ENCODE measurements around the gene ZFAND2B.
A peak's percentile ranks its signal among the peaks of the same experiment; 100 is the strongest.

ZFAND2B gene

DNA sequence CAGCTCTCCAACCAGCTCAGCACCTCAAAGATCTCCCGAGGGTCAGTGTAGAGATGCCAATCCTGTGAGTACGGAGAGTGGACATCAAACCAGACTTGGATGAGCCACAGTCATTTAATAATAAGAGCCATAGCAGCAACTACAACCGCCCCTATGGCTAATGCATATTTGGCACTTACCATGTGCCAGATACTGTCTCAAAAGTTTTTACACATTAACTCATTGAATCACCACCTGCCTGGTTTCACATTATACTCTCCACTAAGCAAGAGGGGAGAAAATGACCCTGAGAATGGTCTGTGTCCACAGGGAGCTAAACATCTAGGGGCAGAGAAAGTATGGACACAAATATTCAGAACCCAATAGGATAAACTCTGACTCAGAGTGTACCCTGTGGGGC is 32.4 kb upstream of the ZFAND2B start:
- in situ Hi-C loops (cut with HindIII; ENCODE audit: low pct_ligation_motif_present, low pct_unique_long_range_greater_than_20kb, low sequenced_read_pairs), result no loop called here
- peak; percentile 55 for DNase-seq

DNA sequence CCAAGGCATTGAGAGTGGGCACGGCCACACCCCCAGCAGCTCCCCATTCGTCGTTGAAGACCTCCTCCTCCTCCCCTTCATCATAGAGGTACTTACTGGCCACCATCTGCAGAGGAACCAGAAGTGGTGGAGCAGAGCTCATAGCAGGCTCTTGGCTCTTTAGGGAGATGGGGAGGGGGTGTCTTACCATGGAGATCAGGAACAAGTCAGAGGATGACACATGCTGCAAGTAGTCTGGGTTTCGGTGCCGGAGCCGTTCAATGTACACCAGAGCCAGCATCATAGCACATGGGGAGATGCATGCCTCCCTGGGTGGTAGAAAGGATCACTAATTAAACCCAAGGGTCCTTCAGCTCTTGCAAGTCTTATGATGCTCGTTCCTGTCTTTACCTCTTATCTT is 31.8 kb upstream of the ZFAND2B start:
- no peak for DNase-seq
- in situ Hi-C loops (cut with HindIII; ENCODE audit: low pct_ligation_motif_present, low pct_unique_long_range_greater_than_20kb, low sequenced_read_pairs), result no loop called here

DNA sequence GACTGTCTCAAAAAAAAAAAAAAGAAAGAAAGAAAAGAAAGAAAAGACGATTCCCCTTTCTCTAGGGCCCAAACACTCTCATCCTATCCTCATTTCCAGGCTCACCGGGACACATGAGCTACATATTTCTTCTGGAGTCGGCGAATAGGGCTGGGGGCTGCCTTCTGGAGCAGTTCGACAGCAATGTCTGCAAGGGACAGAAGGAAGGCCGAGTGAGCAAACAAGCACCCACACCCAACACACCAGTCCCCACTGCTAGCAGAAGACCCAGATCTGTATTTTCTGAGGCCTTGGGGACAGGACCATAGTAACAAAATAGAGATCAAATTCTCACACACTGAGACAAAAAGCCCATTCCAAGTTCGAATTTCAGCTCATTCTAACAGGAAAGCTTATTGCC is 31.1 kb upstream of the ZFAND2B start:
- no peak for DNase-seq
- in situ Hi-C loops (cut with HindIII; ENCODE audit: low pct_ligation_motif_present, low pct_unique_long_range_greater_than_20kb, low sequenced_read_pairs), result no loop called here

DNA sequence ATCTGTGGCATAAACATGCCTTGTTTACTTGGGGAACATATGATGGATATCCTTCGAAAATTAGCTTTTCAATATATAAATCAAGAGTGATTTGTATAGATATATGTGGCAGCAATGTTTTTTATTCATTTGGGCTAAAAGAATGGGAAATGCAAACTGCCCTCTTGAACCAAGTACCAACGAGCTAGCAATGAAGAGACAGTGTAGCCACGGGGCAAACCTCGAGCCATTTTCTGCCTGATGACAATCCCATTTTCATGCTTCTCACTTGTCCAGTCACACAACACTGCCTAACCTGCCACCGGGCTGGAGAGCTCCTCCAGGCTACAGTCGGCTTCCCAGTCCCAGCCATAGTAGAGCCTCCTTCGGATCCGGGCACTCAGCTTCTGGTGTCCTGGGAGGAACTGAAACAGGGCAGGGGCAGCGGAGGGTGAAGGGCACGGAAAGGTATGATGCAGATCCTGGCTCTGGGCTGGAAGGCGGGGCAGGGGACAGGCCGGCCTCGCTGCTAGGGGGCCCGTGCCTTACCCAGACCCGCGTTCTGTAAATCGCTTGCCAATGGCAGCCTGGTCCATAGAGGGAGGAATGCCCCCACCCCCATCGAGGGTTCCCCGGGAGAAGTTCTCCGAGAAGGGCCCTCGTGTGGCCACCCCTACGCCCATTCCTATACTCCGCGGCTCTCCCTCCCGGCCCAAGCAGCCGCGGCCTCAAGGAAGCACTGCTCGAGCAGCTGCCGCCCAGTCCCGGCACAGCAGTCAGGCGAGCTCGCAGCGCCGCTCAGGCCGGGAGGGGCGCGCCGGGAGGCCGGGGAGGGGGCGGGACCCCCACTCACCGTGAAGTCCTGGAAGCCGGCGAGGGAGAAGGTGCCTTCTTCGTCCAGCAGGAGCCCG is 30.4 kb upstream of the ZFAND2B start:
- in situ Hi-C loops (cut with HindIII; ENCODE audit: low pct_ligation_motif_present, low pct_unique_long_range_greater_than_20kb, low sequenced_read_pairs), result no loop called here
- peak; percentile 51 for DNase-seq

DNA sequence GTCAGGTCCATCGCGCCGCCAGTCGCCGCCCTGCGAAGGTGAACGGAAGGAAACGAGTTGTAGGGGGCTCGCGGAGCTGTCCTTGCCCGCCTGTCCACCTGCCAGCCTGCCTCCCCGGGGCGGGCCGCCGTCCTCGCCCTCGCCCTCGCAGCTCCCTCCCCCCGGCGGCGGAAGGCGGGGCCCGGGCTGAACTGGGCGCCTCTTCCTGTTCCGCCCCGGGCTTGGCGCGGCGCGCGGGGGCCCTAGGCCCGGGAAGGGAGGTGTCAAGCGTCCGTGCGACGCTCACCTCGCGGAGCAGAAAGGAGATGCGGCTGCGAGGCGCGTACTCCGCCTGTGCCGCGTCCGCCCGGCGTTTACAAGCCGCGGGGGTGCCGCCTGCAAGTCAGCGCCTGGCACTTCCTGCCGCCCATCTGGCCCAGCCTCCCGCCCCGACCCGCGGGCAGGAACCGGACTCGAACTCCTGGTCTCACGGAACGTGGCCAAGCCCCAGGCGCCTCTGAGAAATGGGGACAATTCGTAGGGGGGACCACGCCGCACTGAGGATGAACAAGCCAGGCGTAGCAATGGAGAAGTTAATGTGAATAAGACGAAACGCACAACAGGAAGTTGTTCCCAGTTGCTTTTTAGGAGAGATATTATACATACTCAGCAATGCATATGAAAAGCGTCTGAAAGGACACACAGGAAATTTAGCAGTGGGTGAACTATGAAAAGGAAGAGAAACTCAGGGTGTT is 29.6 kb upstream of the ZFAND2B start, which contains the start of gene CNPPD1:
Gene CNPPD1, minus strand, starts transcription at position 108 of the 734 bp plus-strand sequence. Its CDS starts 97 bp downstream, at position 11.
- peak; percentile 88 for DNase-seq
- in situ Hi-C loops (cut with HindIII; ENCODE audit: low pct_ligation_motif_present, low pct_unique_long_range_greater_than_20kb, low sequenced_read_pairs), result no loop called here

DNA sequence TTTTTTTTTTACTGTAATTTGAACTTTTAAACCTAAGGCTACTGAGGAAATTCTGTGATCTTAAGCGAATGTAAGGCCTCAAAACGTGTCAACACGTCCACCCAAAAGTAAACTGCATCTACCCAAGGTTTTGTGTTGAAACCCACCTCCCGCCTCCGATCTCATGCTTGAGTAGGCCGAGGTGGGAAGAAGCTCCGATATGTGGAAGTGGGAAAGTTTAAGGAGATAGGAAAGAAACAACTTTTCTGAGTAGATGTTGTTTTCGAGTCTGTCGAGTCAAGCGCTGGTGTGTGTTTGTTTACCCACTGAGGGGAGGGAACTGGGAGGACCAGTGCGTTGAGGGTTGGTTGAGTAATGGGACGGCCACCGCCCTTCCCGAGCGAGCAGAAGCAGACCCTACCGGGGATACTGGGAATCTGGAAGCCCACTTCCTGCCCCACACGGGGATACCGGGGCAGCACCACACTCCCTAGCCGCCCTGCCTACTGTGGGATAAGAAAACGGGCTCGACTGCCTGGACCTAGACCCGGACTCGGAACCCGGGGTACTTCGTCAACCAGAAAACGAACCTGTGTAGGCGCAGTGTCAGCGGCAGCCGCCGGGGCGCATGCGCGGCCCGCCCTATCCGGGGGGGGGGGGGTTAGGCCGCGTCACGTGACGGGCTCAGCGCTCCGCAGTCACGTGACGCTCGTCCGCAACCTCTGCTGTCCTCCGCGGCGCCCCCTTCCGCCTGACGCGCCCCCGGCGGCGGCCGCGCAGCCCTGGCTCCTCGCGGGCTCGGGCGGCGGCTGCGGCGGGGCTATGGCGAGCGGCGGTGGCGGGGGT is 28.8 kb upstream of the ZFAND2B start, which contains the start of gene RETREG2:
Gene RETREG2, plus strand, starts transcription at position 724 of the 825 bp plus-strand sequence. Its CDS starts 78 bp downstream, at position 802.
- in situ Hi-C loops (cut with HindIII; ENCODE audit: low pct_ligation_motif_present, low pct_unique_long_range_greater_than_20kb, low sequenced_read_pairs), result no loop called here
- DNase-seq, result peak; percentile 88

DNA sequence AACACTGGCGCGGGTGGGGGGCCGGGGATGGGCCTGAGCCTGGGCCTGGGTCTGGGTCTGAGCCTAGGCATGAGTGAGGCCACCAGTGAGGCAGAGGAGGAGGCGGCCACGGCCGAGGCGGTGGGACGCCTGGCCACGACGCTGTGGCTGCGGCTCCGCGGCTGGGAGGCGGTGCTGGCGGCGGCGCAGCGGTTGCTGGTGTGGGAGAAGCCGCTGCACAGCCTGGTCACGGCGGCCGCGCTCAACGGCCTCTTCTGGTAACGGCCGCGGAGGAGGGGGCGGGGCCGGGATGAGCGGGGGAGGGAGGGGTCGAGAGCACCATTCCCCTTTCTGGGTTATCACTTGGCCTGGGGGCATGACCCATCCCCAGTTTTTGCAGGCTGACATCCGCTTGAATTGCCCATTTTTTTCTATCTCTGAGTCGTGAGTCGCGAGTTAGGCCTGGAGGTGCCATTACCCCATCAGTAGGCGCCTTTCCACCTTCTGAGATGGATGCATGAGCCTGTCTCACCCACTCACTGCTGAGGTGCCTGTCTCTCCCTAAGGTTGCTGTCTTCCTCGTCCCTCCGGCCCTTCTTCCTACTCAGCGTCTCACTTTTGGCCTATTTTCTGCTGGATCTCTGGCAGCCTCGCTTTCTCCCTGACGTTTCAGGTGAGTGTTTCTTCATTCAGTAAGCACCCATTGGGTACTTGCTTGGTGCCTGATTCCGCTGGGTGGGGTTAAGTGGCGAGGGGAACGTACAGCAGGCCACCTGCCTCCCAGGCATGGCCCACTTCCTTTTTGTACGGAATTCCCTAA is 28.0 kb upstream of the ZFAND2B start:
- DNase-seq, result peak; percentile 40

DNA sequence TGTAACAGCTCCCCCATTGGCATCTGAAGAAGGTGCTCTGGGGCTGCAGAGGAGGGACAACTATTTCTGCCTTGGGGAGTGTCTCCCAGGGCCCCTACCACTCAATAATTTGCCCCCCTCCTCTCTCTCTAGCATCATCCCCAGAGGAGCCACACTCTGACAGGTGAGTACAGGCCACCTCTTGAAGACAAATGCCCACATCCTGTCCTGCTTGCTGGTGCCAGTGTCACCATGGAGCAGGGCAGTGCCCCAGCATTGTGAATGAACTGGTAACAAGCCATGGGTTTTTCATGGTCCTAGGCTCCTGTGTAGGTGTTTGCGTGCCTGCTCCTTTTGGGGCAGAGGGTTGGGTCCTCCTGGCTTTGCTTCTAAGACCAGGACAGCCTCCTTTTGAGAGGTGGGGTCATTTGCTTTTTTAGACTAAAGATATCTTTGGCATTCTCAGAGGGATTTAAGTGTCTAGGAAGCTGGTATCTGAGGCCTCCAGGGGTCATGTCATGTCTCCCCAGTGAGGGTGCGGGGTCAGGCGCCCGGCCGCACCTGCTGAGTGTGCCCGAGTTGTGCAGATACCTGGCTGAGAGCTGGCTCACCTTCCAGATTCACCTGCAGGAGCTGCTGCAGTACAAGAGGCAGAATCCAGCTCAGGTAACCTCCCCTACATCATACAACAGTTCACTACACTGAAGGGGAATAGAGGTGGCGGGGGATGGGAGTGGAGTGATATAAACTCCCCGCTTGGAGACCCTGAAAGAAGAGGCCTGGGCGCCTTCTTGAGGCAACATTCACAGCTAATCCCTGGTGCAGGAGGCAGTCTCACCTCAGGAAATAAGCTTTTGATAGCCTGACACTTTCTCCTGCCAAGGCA is 26.7 kb upstream of the ZFAND2B start:
- no peak for DNase-seq
- in situ Hi-C loops (cut with HindIII; ENCODE audit: low pct_ligation_motif_present, low pct_unique_long_range_greater_than_20kb, low sequenced_read_pairs), result no loop called here

More for the DNA sequence above, 28.0 kb upstream of the ZFAND2B start:
- in situ Hi-C loops (cut with HindIII; ENCODE audit: low pct_ligation_motif_present, low pct_unique_long_range_greater_than_20kb, low sequenced_read_pairs), result no loop called here

DNA sequence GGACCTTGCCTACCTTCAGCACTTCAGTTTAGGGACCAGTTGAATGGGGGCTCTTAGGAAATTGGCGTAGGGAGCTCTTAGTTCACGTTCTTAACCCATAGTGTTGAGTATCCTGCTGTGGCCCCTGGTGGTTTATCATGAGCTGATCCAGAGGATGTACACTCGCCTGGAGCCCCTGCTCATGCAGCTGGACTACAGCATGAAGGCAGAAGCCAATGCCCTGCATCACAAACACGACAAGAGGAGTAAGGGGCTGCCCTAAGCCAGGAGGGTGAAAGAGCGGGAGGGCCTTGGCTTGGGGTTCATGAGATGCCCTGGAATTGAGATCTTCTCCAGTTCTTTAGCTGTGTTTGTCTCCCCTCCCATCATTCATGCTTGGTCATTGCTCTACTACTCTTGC is 25.6 kb upstream of the ZFAND2B start:
- DNase-seq, result no peak
- in situ Hi-C loops (cut with HindIII; ENCODE audit: low pct_ligation_motif_present, low pct_unique_long_range_greater_than_20kb, low sequenced_read_pairs), result no loop called here

DNA sequence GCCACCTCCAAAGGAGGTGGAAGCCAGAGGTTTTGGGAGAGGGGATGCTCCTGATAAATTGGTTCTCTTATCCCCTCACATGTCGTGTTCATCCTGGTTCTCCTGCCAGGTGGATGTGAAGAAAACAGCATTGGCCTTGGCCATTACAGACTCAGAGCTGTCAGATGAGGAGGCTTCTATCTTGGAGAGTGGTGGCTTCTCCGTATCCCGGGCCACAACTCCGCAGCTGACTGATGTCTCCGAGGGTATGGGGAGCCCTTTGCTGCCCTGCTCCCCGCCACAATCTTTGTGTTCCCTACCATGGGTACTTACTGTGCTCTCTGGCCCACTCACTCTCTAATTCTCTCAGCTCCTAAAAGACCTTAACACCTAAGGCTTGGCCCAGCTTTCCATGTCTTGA is 25.1 kb upstream of the ZFAND2B start:
- in situ Hi-C loops (cut with HindIII; ENCODE audit: low pct_ligation_motif_present, low pct_unique_long_range_greater_than_20kb, low sequenced_read_pairs), result no loop called here
- no peak for DNase-seq

DNA sequence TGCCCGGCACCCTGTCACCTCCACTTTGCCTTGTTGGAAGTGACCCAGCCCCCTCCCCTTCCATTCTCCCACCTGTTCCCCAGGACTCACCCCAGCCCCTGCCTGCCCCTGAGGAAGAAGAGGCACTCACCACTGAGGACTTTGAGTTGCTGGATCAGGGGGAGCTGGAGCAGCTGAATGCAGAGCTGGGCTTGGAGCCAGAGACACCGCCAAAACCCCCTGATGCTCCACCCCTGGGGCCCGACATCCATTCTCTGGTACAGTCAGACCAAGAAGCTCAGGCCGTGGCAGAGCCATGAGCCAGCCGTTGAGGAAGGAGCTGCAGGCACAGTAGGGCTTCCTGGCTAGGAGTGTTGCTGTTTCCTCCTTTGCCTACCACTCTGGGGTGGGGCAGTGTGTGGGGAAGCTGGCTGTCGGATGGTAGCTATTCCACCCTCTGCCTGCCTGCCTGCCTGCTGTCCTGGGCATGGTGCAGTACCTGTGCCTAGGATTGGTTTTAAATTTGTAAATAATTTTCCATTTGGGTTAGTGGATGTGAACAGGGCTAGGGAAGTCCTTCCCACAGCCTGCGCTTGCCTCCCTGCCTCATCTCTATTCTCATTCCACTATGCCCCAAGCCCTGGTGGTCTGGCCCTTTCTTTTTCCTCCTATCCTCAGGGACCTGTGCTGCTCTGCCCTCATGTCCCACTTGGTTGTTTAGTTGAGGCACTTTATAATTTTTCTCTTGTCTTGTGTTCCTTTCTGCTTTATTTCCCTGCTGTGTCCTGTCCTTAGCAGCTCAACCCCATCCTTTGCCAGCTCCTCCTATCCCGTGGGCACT is 24.0 kb upstream of the ZFAND2B start:
- in situ Hi-C loops (cut with HindIII; ENCODE audit: low pct_ligation_motif_present, low pct_unique_long_range_greater_than_20kb, low sequenced_read_pairs), result no loop called here
- no peak for DNase-seq

DNA sequence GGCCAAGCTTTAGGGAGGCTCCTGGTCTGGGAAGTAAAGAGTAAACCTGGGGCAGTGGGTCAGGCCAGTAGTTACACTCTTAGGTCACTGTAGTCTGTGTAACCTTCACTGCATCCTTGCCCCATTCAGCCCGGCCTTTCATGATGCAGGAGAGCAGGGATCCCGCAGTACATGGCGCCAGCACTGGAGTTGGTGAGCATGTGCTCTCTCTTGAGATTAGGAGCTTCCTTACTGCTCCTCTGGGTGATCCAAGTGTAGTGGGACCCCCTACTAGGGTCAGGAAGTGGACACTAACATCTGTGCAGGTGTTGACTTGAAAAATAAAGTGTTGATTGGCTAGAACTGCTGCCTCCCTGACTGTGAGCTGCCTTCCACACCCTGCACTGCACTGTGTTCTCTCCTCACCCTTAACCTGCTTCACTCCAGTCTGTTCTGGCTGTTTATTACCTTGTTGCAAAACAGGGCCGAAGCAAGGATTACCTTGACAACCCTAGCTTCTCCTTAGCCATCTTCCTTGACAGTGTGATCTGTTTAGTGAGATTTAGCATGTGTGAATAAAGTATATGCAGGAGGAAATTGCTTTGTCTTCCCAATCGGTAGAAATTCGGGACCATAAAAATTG is 23.3 kb upstream of the ZFAND2B start:
- in situ Hi-C loops (cut with HindIII; ENCODE audit: low pct_ligation_motif_present, low pct_unique_long_range_greater_than_20kb, low sequenced_read_pairs), result no loop called here
- no peak for DNase-seq

DNA sequence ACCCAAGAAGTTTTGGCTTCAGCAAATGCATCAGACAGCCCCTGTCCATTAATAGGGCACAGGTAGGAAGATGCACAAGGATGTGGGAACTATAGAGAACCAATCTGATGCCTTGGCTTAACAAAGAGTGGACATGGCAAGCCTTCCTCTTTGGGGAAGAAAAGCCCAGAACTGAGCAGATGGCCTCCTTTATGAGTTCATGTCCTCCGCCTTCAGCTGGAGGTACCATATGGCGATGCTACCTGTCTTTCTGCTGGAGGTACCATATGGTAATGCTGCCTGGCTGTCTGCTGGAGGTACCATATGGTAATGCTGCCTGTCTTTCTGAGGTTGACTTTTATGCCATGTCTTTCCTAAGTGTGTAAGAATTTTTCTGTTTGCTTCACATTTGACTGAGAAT is 22.5 kb upstream of the ZFAND2B start:
- in situ Hi-C loops (cut with HindIII; ENCODE audit: low pct_ligation_motif_present, low pct_unique_long_range_greater_than_20kb, low sequenced_read_pairs), result no loop called here
- DNase-seq, result no peak

DNA sequence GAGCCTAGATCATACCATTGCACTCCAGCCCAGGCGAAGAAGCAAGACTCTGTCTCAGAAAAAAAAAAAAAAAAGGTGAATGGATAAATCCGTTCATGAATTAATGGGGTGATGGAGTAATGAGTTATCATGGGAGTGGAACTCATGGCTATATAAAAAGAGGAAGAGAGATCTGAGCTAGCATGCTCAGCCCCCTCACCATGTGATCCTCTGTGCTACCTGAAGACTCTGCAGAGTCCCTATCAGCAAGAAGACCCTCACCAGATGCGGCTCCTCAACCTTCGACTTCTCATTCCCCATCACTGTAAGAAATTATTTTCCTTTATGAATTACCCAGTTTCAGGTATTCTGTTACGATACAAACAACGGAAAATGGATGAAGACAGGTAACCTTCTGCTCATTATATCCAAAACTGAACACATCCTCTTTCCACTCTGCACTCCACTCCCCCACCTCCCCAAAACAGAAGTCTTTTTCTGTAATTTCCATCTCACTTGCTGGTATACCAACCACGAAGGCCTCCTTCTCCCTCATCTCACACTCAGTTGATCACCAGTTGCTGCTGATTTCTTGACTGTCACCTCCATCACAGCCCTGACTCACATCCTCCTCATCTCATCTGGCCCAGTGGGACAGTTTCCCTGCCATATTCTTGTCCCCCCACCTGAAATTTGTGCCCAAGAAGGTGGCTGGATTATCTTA is 19.7 kb upstream of the ZFAND2B start:
- in situ Hi-C loops (cut with HindIII; ENCODE audit: low pct_ligation_motif_present, low pct_unique_long_range_greater_than_20kb, low sequenced_read_pairs), result no loop called here
- DNase-seq, result no peak

DNA sequence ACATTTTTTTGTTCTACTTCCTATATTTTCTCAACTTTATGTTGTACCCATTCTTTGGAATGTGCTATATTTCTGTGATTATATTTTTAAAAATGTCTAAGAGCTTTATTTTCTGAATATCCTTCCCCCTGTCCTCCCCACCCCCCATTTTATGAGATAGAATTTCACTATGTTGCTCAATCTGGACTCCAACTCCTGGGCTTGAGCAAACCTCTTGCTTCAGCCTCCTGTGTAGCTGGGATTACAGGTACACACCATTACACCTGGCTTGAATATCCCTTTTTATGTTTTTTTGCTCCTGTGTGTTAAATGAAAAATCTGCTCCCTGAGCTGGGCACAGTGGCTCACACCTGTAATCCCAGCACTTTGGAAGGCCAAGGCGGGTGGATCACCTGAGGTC is 9.2 kb upstream of the ZFAND2B start:
- in situ Hi-C loops (cut with HindIII; ENCODE audit: low pct_ligation_motif_present, low pct_unique_long_range_greater_than_20kb, low sequenced_read_pairs), result no loop called here
- no peak for DNase-seq
